Liver (tissue), 9 donors: ENCODE results near the gene RELN. TPM values are rescaled to one million over a fixed set of nuclear protein-coding genes. Genes with fewer than 3 reads are reported as not detected.

Source experiments
- DNase-seq: peaks from one replicate; pipeline ENCODE4 v3.0.0-alpha.2; 2017; ENCODE audit warnings: low spot score
- H3K27ac ChIP-seq, 2 donors: one replicate each; pipeline ENCODE4 v1.7.0; 2013; ENCODE audit warnings: inconsistent platforms in 2 of 2, low read length in 2 of 2, control low read depth in 1 of 2, low read depth in 1 of 2, mild to moderate bottlenecking in 1 of 2
- H3K27me3 ChIP-seq, 4 donors: one replicate each; pipeline versions ENCODE4 v1.6.1 to v1.7.0; 2013; ENCODE audit warnings: low read length in 3 of 4, inconsistent platforms in 1 of 4, mild to moderate bottlenecking in 1 of 4, moderate library complexity in 1 of 4; ENCODE audit not compliant: control insufficient read depth in 4 of 4, insufficient read depth in 4 of 4
- H3K36me3 ChIP-seq, 4 donors: one replicate each; pipeline versions ENCODE4 v1.6.1 to v1.7.0; 2013; ENCODE audit warnings: low read length in 3 of 4, mild to moderate bottlenecking in 3 of 4, low read depth in 1 of 4, moderate library complexity in 1 of 4; ENCODE audit not compliant: control insufficient read depth in 4 of 4, insufficient read depth in 3 of 4
- H3K4me1 ChIP-seq, 4 donors: one replicate each; pipeline versions ENCODE4 v1.6.1 to v1.7.0; 2013; ENCODE audit warnings: low read length in 3 of 4, mild to moderate bottlenecking in 3 of 4, moderate library complexity in 1 of 4; ENCODE audit not compliant: control insufficient read depth in 4 of 4, insufficient read depth in 4 of 4
- H3K4me3 ChIP-seq, 3 donors: one replicate each; pipeline versions ENCODE4 v1.6.1 to v1.7.0; 2013; ENCODE audit warnings: low read length in 3 of 3, control low read depth in 1 of 3, low read depth in 1 of 3, mild to moderate bottlenecking in 1 of 3
- H3K9ac ChIP-seq, 2 donors: one replicate each; pipeline ENCODE4 v1.7.0; 2013; ENCODE audit warnings: low read length in 2 of 2, mild to moderate bottlenecking in 2 of 2, moderate library complexity in 2 of 2, control low read depth in 1 of 2, low read depth in 1 of 2
- H3K9me3 ChIP-seq, 4 donors: one replicate each; pipeline versions ENCODE4 v1.6.1 to v1.7.0; 2013; ENCODE audit warnings: low read length in 3 of 4; ENCODE audit not compliant: control insufficient read depth in 4 of 4
- ATF3 ChIP-seq: IDR thresholded peaks from 2 replicates; pipeline ENCODE4 v1.6.1; 2016; ENCODE audit warnings: antibody characterized with exemption
- CTCF ChIP-seq: fragments of 150-350 bp; IDR thresholded peaks from 2 replicates; pipeline ENCODE4 v1.5.1; 2017; ENCODE audit warnings: improper control_type of control experiment, low read depth, low read length; ENCODE audit not compliant: missing input control
- EGR1 ChIP-seq, 2 donors: IDR thresholded peaks; 2 replicates each; pipeline ENCODE4 v1.6.1; 2016 to 2018; ENCODE audit warnings: antibody characterized with exemption in 2 of 2, low read depth in 2 of 2
- FOXA1 ChIP-seq: IDR thresholded peaks from 2 replicates; pipeline ENCODE4 v1.6.1; 2016; ENCODE audit warnings: antibody characterized with exemption
- FOXA2 ChIP-seq: IDR thresholded peaks from 2 replicates; pipeline ENCODE4 v1.6.1; 2016; ENCODE audit warnings: antibody characterized with exemption
- GABPA ChIP-seq, 2 donors: IDR thresholded peaks in 1 of 2; conservative IDR thresholded peaks in 1 of 2; 2 replicates each; pipeline ENCODE4 v1.6.1; 2016; ENCODE audit warnings: antibody characterized with exemption in 2 of 2, mild to moderate bottlenecking in 1 of 2, moderate library complexity in 1 of 2
- HNF4A ChIP-seq, 2 donors: conservative IDR thresholded peaks; 2 replicates each; pipeline ENCODE4 v1.6.1; 2016; ENCODE audit warnings: antibody characterized with exemption in 2 of 2, mild to moderate bottlenecking in 2 of 2
- HNF4G ChIP-seq: IDR thresholded peaks from 2 replicates; pipeline ENCODE4 v1.6.1; 2016; ENCODE audit warnings: antibody characterized with exemption
- JUND ChIP-seq, 2 donors: IDR thresholded peaks; 2 replicates each; pipeline ENCODE4 v1.6.1; 2016; ENCODE audit warnings: antibody characterized with exemption in 2 of 2
- NR2F2 ChIP-seq: IDR thresholded peaks from 2 replicates; pipeline ENCODE4 v1.6.1; 2016; ENCODE audit warnings: antibody characterized with exemption
- RAD21 ChIP-seq, 2 donors: IDR thresholded peaks; 2 replicates each; pipeline ENCODE4 v1.6.1; 2016; ENCODE audit warnings: antibody characterized with exemption in 2 of 2, mild to moderate bottlenecking in 2 of 2
- RXRA ChIP-seq, 2 donors: IDR thresholded peaks; 2 replicates each; pipeline ENCODE4 v1.6.1; 2017 to 2018; ENCODE audit warnings: antibody characterized with exemption in 2 of 2, mild to moderate bottlenecking in 1 of 2
- SP1 ChIP-seq: IDR thresholded peaks from 2 replicates; pipeline ENCODE4 v1.6.1; 2018; ENCODE audit warnings: antibody characterized with exemption, mild to moderate bottlenecking
- TAF1 ChIP-seq: conservative IDR thresholded peaks from 2 replicates; pipeline ENCODE4 v1.6.1; 2016; ENCODE audit warnings: antibody characterized with exemption, mild to moderate bottlenecking
- YY1 ChIP-seq: IDR thresholded peaks from 2 replicates; pipeline ENCODE4 v1.6.1; 2016; ENCODE audit warnings: antibody characterized with exemption, mild to moderate bottlenecking
- WGBS: extraction: QIAGEN DNeasy Blood & Tissue Kit; methylation state at CpG from one replicate; pipeline ENCODE4 v1.1.7; 2013; 5-methylcytosine and 5-hydroxymethylcytosine counted together
- polyA plus RNA-seq, 2 donors: library from polyadenylated mRNA; stranded (reverse) in 1 of 2; unstranded in 1 of 2; fragments of 200-250 nt in 1 of 2; fragments of >200 nt in 1 of 2; fragmentation: Nextera tagmentation in 1 of 2; extraction: Ambion mirVana in 1 of 2; gene quantifications; one replicate each; pipeline versions ENCODE4 v1.2.1 to v1.2.3, GENCODE V29; 2013 to 2015
- total RNA-seq, 2 donors: library from RNA; depleted of rRNA; stranded (reverse); fragments of >200 nt; gene quantifications; one replicate each; pipeline ENCODE4 v1.2.3, GENCODE V29; 2014
- TF ChIP-seq, protein P1 (sequence below): IDR thresholded peaks from 2 replicates; pipeline ENCODE4 v1.6.1; 2016; ENCODE audit warnings: antibody characterized with exemption
- TF ChIP-seq, protein P2 (sequence below): IDR thresholded peaks from 2 replicates; pipeline ENCODE4 v1.6.1; 2016; ENCODE audit warnings: antibody characterized with exemption
- donor health status: healthy.
- donor health status: healthy.
- donor health status: healthy.
- donor health status: healthy.
- donor health status: healthy.

RELN gene
- total and polyA plus RNA-seq, 4 donors, result 10.0 to 69.8 (median 28.4) TPM

DNA sequence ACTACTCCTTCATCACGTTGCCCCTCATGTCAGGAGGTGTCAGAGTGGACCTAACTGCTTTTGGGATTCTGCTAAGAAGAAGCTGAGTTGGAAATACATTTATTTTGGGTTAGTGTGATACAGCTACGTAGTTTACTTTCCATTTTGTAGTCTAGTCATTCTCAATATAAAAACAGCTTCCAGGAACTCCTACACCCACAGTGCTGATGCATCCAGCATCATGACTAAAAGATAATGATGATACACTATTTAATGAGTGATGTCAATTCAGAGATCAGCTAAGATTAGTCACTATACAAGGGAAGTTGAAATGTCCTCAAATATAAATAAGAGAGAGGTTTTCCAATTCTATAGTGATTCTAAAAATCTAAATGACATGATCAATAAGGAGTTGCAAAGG is 279.2 kb downstream of the RELN start (continued):
- TF ChIP-seq, protein P1, sequence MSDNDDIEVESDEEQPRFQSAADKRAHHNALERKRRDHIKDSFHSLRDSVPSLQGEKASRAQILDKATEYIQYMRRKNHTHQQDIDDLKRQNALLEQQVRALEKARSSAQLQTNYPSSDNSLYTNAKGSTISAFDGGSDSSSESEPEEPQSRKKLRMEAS, result no peak
- no peak for TF ChIP-seq RXRA (IDR thresholded peaks at IDR 0.05)
- TF ChIP-seq TAF1, result no peak
- no peak for TF ChIP-seq EGR1 (IDR thresholded peaks at IDR 0.05; ENCODE audit: low read depth in 2 of 2)

DNA sequence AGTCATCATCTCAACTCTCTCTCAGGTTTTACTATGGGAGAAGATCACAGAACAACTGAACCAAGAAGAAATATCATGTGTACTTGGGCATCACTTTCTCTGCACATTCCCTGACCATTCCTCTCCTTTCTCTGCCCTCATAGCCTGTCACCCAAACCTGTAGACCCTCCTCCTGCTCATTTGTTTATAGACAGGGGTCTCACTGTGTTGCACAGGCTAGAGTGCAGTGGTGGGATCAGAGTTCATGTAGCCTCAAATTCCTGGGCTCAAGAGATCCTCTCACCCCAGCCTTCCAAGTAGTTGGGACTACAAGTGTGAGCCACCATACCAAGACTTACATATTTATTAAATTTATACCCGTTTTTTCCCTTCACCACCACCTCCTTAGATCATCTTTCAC is 282.7 kb downstream of the RELN start:
- H3K4me3 ChIP-seq, result no peak overlapping the region
- TF ChIP-seq FOXA2 (no peak), RAD21 (IDR thresholded peaks at IDR 0.05) (no peak), JUND (IDR thresholded peaks at IDR 0.05) (no peak), EGR1 (IDR thresholded peaks at IDR 0.05; ENCODE audit: low read depth in 2 of 2) (no peak), GABPA (IDR thresholded peaks at IDR 0.05 in 1 of 2, conservative IDR thresholded peaks at IDR 0.05 in 1 of 2) (no peak), NR2F2 (no peak), RXRA (IDR thresholded peaks at IDR 0.05) (no peak), HNF4G (no peak), CTCF (no peak), FOXA1 (no peak), HNF4A (conservative IDR thresholded peaks at IDR 0.05) (no peak), YY1 (no peak), SP1 (no peak), ATF3 (no peak)
- TF ChIP-seq, protein P1, result no peak
- TF ChIP-seq, protein P2, sequence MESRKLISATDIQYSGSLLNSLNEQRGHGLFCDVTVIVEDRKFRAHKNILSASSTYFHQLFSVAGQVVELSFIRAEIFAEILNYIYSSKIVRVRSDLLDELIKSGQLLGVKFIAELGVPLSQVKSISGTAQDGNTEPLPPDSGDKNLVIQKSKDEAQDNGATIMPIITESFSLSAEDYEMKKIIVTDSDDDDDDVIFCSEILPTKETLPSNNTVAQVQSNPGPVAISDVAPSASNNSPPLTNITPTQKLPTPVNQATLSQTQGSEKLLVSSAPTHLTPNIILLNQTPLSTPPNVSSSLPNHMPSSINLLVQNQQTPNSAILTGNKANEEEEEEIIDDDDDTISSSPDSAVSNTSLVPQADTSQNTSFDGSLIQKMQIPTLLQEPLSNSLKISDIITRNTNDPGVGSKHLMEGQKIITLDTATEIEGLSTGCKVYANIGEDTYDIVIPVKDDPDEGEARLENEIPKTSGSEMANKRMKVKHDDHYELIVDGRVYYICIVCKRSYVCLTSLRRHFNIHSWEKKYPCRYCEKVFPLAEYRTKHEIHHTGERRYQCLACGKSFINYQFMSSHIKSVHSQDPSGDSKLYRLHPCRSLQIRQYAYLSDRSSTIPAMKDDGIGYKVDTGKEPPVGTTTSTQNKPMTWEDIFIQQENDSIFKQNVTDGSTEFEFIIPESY, result no peak
- H3K9ac ChIP-seq, result no peak overlapping the region
- H3K27me3 ChIP-seq, result no peaks in the 10 kb centered on the region
- no peaks in the 10 kb centered on the region for H3K36me3 ChIP-seq
- no peak overlapping the region for H3K27ac ChIP-seq
- no peaks in the 10 kb centered on the region for H3K9me3 ChIP-seq
- WGBS, result 67% methylated on average over 1 of the region's 1 CpG
- no peaks in the 10 kb centered on the region for H3K4me1 ChIP-seq
- no peak for DNase-seq

- H3K9ac ChIP-seq, result no peak overlapping the region
- 68% methylated on average over 3 of the region's 3 CpGs for WGBS
- TF ChIP-seq NR2F2, result no peak
- TF ChIP-seq GABPA (IDR thresholded peaks at IDR 0.05 in 1 of 2, conservative IDR thresholded peaks at IDR 0.05 in 1 of 2), result no peak
- no peak for TF ChIP-seq CTCF
- TF ChIP-seq ATF3, result no peak
- TF ChIP-seq, protein P2, result no peak
- TF ChIP-seq HNF4G, result no peak
- TF ChIP-seq RAD21 (IDR thresholded peaks at IDR 0.05), result no peak
- TF ChIP-seq, protein P1, result no peak
- no peak for TF ChIP-seq FOXA1
- no peak for TF ChIP-seq HNF4A (conservative IDR thresholded peaks at IDR 0.05)
- no peak for TF ChIP-seq RXRA (IDR thresholded peaks at IDR 0.05)
- no peak for TF ChIP-seq EGR1 (IDR thresholded peaks at IDR 0.05; ENCODE audit: low read depth in 2 of 2)
- no peaks in the 10 kb centered on the region for H3K36me3 ChIP-seq
- no peak for DNase-seq
- no peak overlapping the region for H3K27ac ChIP-seq
- H3K9me3 ChIP-seq, result no peaks in the 10 kb centered on the region
- H3K4me1 ChIP-seq, result no peaks in the 10 kb centered on the region
- H3K4me3 ChIP-seq, result no peak overlapping the region
- H3K27me3 ChIP-seq, result no peaks in the 10 kb centered on the region
Observed at GRCh38 chr7:103705542-103705941, 283.9 kb downstream of the RELN start.
